Gastroesophageal sphincter (tissue), 4 donors: ENCODE data around the gene HMX2. TPM values are rescaled to one million over a fixed set of nuclear protein-coding genes. Genes with fewer than 3 reads are reported as not detected.

Source experiments
- ATAC-seq: fragments of 150-250 bp; one replicate; pipeline ENCODE4 v1.9.1; 2016; ENCODE audit warnings: mild to moderate bottlenecking, moderate library complexity
- H3K27ac ChIP-seq, 4 donors: fragments of 200-600 bp; sonication (generic) in 3 of 4; 1 replicate in 3 of 4; 2 replicates in 1 of 4; pipeline ENCODE4 v1.5.1; 2016 to 2019
- H3K27me3 ChIP-seq: fragments of 200-600 bp; sonication (generic); one replicate; pipeline ENCODE4 v1.5.1; 2019
- H3K36me3 ChIP-seq, 2 donors: fragments of 200-600 bp; sonication (generic); one replicate each; pipeline ENCODE4 v1.5.1; 2019; ENCODE audit warnings: control low read depth in 1 of 2
- H3K4me1 ChIP-seq, 3 donors: fragments of 200-600 bp; sonication (generic); 1 replicate in 2 of 3; 2 replicates in 1 of 3; pipeline ENCODE4 v1.5.1; 2016 to 2019; ENCODE audit warnings: control low read depth in 2 of 3
- H3K4me3 ChIP-seq, 2 donors: fragments of 200-600 bp; sonication (generic); one replicate each; pipeline ENCODE4 v1.5.1; 2019; ENCODE audit warnings: mild to moderate bottlenecking in 1 of 2, moderate library complexity in 1 of 2
- H3K9me3 ChIP-seq, 3 donors: fragments of 200-600 bp; sonication (generic); one replicate each; pipeline ENCODE4 v1.5.1; 2017 to 2019; ENCODE audit warnings: control low read depth in 2 of 3
- CTCF ChIP-seq, 4 experiments: fragments of 200-600 bp in 2 of 4; fragments of 450-650 bp in 2 of 4; sonication (generic) in 1 of 4; IDR thresholded peaks; one replicate each; pipeline ENCODE4 v1.5.1; 2017 to 2019; ENCODE audit warnings: antibody characterized with exemption in 4 of 4, mild to moderate bottlenecking in 2 of 4, moderate library complexity in 2 of 4
- EP300 ChIP-seq: sonication (generic); formaldehyde crosslinking; IDR thresholded peaks from one replicate; pipeline ENCODE4 v1.6.1; 2017; ENCODE audit warnings: antibody characterized with exemption, mild to moderate bottlenecking
- POLR2A ChIP-seq, 2 donors: fragments of 450-650 bp; IDR thresholded peaks; one replicate each; pipeline ENCODE4 v1.6.1; 2017; ENCODE audit warnings: antibody characterized with exemption in 2 of 2, mild to moderate bottlenecking in 2 of 2, moderate library complexity in 1 of 2
- POLR2AphosphoS5 ChIP-seq: sonication (generic); formaldehyde crosslinking; IDR thresholded peaks from one replicate; pipeline ENCODE4 v1.6.1; 2017; ENCODE audit warnings: antibody characterized with exemption
- WGBS, 2 donors: methylation state at CpG; one replicate each; pipeline ENCODE4 v1.1.5; 2018; ENCODE audit warnings: low coverage in 1 of 2; 5-methylcytosine and 5-hydroxymethylcytosine counted together
- total RNA-seq, 4 donors: library from RNA; depleted of rRNA; stranded (reverse); fragments of >200 nt; gene quantifications; one replicate each; pipeline ENCODE4 v1.1.0, GENCODE V29; 2016

The HMX2 gene
- total RNA-seq, 4 donors from 2014 or later, result not detected

- Histone ChIP-seq H3K36me3 (no peaks in the 10 kb centered on the region), H3K27ac (no peak overlapping the region), H3K9me3 (no peaks in the 10 kb centered on the region), H3K4me3 (no peak overlapping the region), H3K27me3 (peaks cover 100% of the 10 kb centered on the region), H3K4me1 (peaks cover 0 to 70% (median 28%) of the 10 kb centered on the region in 3 donors)
- TF ChIP-seq EP300 (no peak), POLR2AphosphoS5 (no peak), POLR2A (IDR thresholded peaks at IDR 0.05) (no peak), CTCF (IDR thresholded peaks at IDR 0.05) (no peak)
- no peak for ATAC-seq
- WGBS, 2 donors, result 2 to 4% methylated on average over 6 to 9 of the region's 14 CpGs
Measured at GRCh38 chr10:123145542-123146012, 2.4 kb upstream of the HMX2 start.

- no peaks in the 10 kb centered on the region for H3K36me3 ChIP-seq
- H3K27me3 ChIP-seq, result peaks cover 100% of the 10 kb centered on the region
- WGBS, 2 donors, result 0 to 30% methylated on average over 2 to 5 of the region's 59 CpGs
- TF ChIP-seq EP300 (no peak), POLR2AphosphoS5 (no peak), CTCF (IDR thresholded peaks at IDR 0.05) (no peak), POLR2A (IDR thresholded peaks at IDR 0.05) (no peak)
- H3K4me3 ChIP-seq, result peak overlapping the region in 1 of 2 donors; percentile 6
- ATAC-seq, result no peak
- peaks cover 0 to 73% (median 35%) of the 10 kb centered on the region in 3 donors for H3K4me1 ChIP-seq
- H3K9me3 ChIP-seq, result no peaks in the 10 kb centered on the region
- H3K27ac ChIP-seq, result no peak overlapping the region
Measured at GRCh38 chr10:123146013-123146893, 1.7 kb upstream of the HMX2 start.

- H3K4me3 ChIP-seq, result no peak overlapping the region
- H3K27ac ChIP-seq, result no peak overlapping the region
- no peaks in the 10 kb centered on the region for H3K9me3 ChIP-seq
- TF ChIP-seq POLR2AphosphoS5, result no peak
- TF ChIP-seq CTCF (IDR thresholded peaks at IDR 0.05), result no peak
- no peak for TF ChIP-seq POLR2A (IDR thresholded peaks at IDR 0.05)
- TF ChIP-seq EP300, result no peak
- 5 to 11% methylated on average over 4 to 9 of the region's 24 CpGs for WGBS, 2 donors
- no peak for ATAC-seq
- no peaks in the 10 kb centered on the region for H3K36me3 ChIP-seq
- peaks cover 100% of the 10 kb centered on the region for H3K27me3 ChIP-seq
- peaks cover 0 to 74% (median 35%) of the 10 kb centered on the region in 3 donors for H3K4me1 ChIP-seq
Measured at GRCh38 chr10:123146894-123147634, 872 bp upstream of the HMX2 start.

GRCh38 chr10:123148414-123149161 lies 652 bp downstream of the HMX2 start:
- ATAC-seq, result no peak

More at GRCh38 chr10:123148414-123149161, 652 bp downstream of the HMX2 start:
- Histone ChIP-seq H3K4me3 (peak overlapping the region in 1 of 2 donors; percentile 2), H3K4me1 (peaks cover 0 to 64% (median 30%) of the 10 kb centered on the region in 3 donors), H3K27me3 (peaks cover 100% of the 10 kb centered on the region), H3K9me3 (no peaks in the 10 kb centered on the region), H3K36me3 (no peaks in the 10 kb centered on the region), H3K27ac (no peak overlapping the region)
- TF ChIP-seq CTCF (IDR thresholded peaks at IDR 0.05), result no peak
- TF ChIP-seq POLR2AphosphoS5, result no peak
- TF ChIP-seq EP300, result no peak
- no peak for TF ChIP-seq POLR2A (IDR thresholded peaks at IDR 0.05)
- 1 to 10% methylated on average over 4 to 12 of the region's 55 CpGs for WGBS, 2 donors
